ENCODE measurements around the gene CDKN3. TPM values are rescaled to one million over a fixed set of nuclear protein-coding genes. Genes with fewer than 3 reads are reported as not detected.

The CDKN3 gene
- total RNA-seq, 1 donor from 2014 or later = 10.3 TPM

- Mint-ChIP-seq H3K36me3 (no peaks in the 10 kb centered on the region), H3K27me3 (ENCODE audit: low read depth) (no peaks in the 10 kb centered on the region), H3K4me1 (peaks cover 20% of the 10 kb centered on the region), H3K9me3 (peaks cover 12% of the 10 kb centered on the region), H3K27ac (peak overlapping the region; percentile 68), H3K4me3 (no peak overlapping the region)
- no peak for DNase-seq (ENCODE audit: low spot score in 2 of 2, unreplicated experiment in 2 of 2)
- TF ChIP-seq CTCF (IDR thresholded peaks at IDR 0.05; ENCODE audit: unreplicated experiment) = no peak
These were observed 46.6 kb upstream of the CDKN3 start for GRCh38 chr14:54350203-54350602.

GRCh38 chr14:54353266-54353665, 43.5 kb upstream of the CDKN3 start:
- Mint-ChIP-seq H3K27ac (no peak overlapping the region), H3K4me1 (peaks cover 21% of the 10 kb centered on the region), H3K4me3 (no peak overlapping the region), H3K9me3 (peaks cover 12% of the 10 kb centered on the region), H3K27me3 (ENCODE audit: low read depth) (no peaks in the 10 kb centered on the region), H3K36me3 (no peaks in the 10 kb centered on the region)
- no peak for TF ChIP-seq CTCF (IDR thresholded peaks at IDR 0.05; ENCODE audit: unreplicated experiment)
- no peak for DNase-seq (ENCODE audit: low spot score in 2 of 2, unreplicated experiment in 2 of 2)

GRCh38 chr14:54353694-54354093, 43.1 kb upstream of the CDKN3 start:
- Mint-ChIP-seq H3K27ac (no peak overlapping the region), H3K36me3 (no peaks in the 10 kb centered on the region), H3K4me3 (no peak overlapping the region), H3K9me3 (peaks cover 12% of the 10 kb centered on the region), H3K27me3 (ENCODE audit: low read depth) (no peaks in the 10 kb centered on the region), H3K4me1 (peaks cover 21% of the 10 kb centered on the region)
- no peak for TF ChIP-seq CTCF (IDR thresholded peaks at IDR 0.05; ENCODE audit: unreplicated experiment)
- DNase-seq (ENCODE audit: low spot score in 2 of 2, unreplicated experiment in 2 of 2) = no peak

GRCh38 chr14:54354096-54354495, 42.7 kb upstream of the CDKN3 start:
- H3K36me3 Mint-ChIP-seq = no peaks in the 10 kb centered on the region

GRCh38 chr14:54354968-54355641, 41.7 kb upstream of the CDKN3 start:
- no peak for TF ChIP-seq CTCF (IDR thresholded peaks at IDR 0.05; ENCODE audit: unreplicated experiment)
- H3K36me3 Mint-ChIP-seq = no peaks in the 10 kb centered on the region
- peaks cover 17% of the 10 kb centered on the region for H3K9me3 Mint-ChIP-seq
- peak overlapping the region; percentile 71 for H3K27ac Mint-ChIP-seq
- H3K4me1 Mint-ChIP-seq = peaks cover 11% of the 10 kb centered on the region
- H3K4me3 Mint-ChIP-seq = no peak overlapping the region
- DNase-seq (ENCODE audit: low spot score in 2 of 2, unreplicated experiment in 2 of 2) = no peak
- H3K27me3 Mint-ChIP-seq (ENCODE audit: low read depth) = no peaks in the 10 kb centered on the region

More at GRCh38 chr14:54354096-54354495, 42.7 kb upstream of the CDKN3 start:
- no peaks in the 10 kb centered on the region for H3K27me3 Mint-ChIP-seq (ENCODE audit: low read depth)
- H3K4me1 Mint-ChIP-seq = peaks cover 20% of the 10 kb centered on the region
- no peak for TF ChIP-seq CTCF (IDR thresholded peaks at IDR 0.05; ENCODE audit: unreplicated experiment)
- no peak for DNase-seq (ENCODE audit: low spot score in 2 of 2, unreplicated experiment in 2 of 2)
- H3K27ac Mint-ChIP-seq = peak overlapping the region; percentile 71
- H3K4me3 Mint-ChIP-seq = no peak overlapping the region
- H3K9me3 Mint-ChIP-seq = peaks cover 12% of the 10 kb centered on the region

Data from mesothelial cell of epicardium (in vitro differentiated cells).